ENCODE measurements around the gene TMEM8B.

TMEM8B gene

GRCh38 chr9:35868933-35869332 is 39.9 kb downstream of the TMEM8B start:
- Histone ChIP-seq H3K27me3 (ENCODE audit: insufficient read depth, poor library complexity, severe bottlenecking) (peaks cover 4% of the 10 kb centered on the region), H3K27ac (replicated peaks) (no peak overlapping the region), H3K4me3 (replicated peaks; ENCODE audit: insufficient read depth, low read length) (no peak overlapping the region)
- DNase-seq (ENCODE audit: low read depth in 1 of 2, low spot score in 1 of 2): no peak
- TF ChIP-seq SPI1 (IDR thresholded peaks at IDR 0.05; ENCODE audit: borderline replicate concordance, low read depth): no peak
- TF ChIP-seq REST (IDR thresholded peaks at IDR 0.05; ENCODE audit: insufficient replicate concordance, low read depth): no peak
- no peak for TF ChIP-seq POLR2AphosphoS5 (IDR thresholded peaks at IDR 0.05; ENCODE audit: low read depth)
- no peak for TF ChIP-seq CTCF (IDR thresholded peaks at IDR 0.05; ENCODE audit: insufficient read depth, low read length)
- TF ChIP-seq GABPA (IDR thresholded peaks at IDR 0.05; ENCODE audit: low read depth): no peak

GRCh38 chr9:35869621-35870216 is 40.7 kb downstream of the TMEM8B start:
- no peak overlapping the region for H3K4me3 ChIP-seq (replicated peaks; ENCODE audit: insufficient read depth, low read length)
- no peaks in the 10 kb centered on the region for H3K27me3 ChIP-seq (ENCODE audit: insufficient read depth, poor library complexity, severe bottlenecking)
- TF ChIP-seq CTCF (IDR thresholded peaks at IDR 0.05; ENCODE audit: insufficient read depth, low read length): no peak
- no peak for TF ChIP-seq SPI1 (IDR thresholded peaks at IDR 0.05; ENCODE audit: borderline replicate concordance, low read depth)
- TF ChIP-seq POLR2AphosphoS5 (IDR thresholded peaks at IDR 0.05; ENCODE audit: low read depth): no peak
- no peak for TF ChIP-seq REST (IDR thresholded peaks at IDR 0.05; ENCODE audit: insufficient replicate concordance, low read depth)
- TF ChIP-seq GABPA (IDR thresholded peaks at IDR 0.05; ENCODE audit: low read depth): no peak
- H3K27ac ChIP-seq (replicated peaks): no peak overlapping the region
- DNase-seq (ENCODE audit: low read depth in 1 of 2, low spot score in 1 of 2): no peak

- no peak within 1 kb of the TSS for H3K27ac ChIP-seq (replicated peaks)
- H3K27me3 ChIP-seq (ENCODE audit: insufficient read depth, poor library complexity, severe bottlenecking): no peaks in the 10 kb centered on the region
- no peak within 1 kb of the TSS for H3K4me3 ChIP-seq (replicated peaks; ENCODE audit: insufficient read depth, low read length)
- no peak for TF ChIP-seq SPI1 (IDR thresholded peaks at IDR 0.05; ENCODE audit: borderline replicate concordance, low read depth)
- no peak for TF ChIP-seq GABPA (IDR thresholded peaks at IDR 0.05; ENCODE audit: low read depth)
- TF ChIP-seq CTCF (IDR thresholded peaks at IDR 0.05; ENCODE audit: insufficient read depth, low read length): no peak
- no peak for TF ChIP-seq POLR2AphosphoS5 (IDR thresholded peaks at IDR 0.05; ENCODE audit: low read depth)
- TF ChIP-seq REST (IDR thresholded peaks at IDR 0.05; ENCODE audit: insufficient replicate concordance, low read depth): no peak
- DNase-seq (ENCODE audit: low read depth in 1 of 2, low spot score in 1 of 2): no peak
Measured at GRCh38 chr9:35870351-35870923, 41.4 kb downstream of the TMEM8B start, which contains the start of gene OR13J1. Gene OR13J1, minus strand, starts transcription at chr9:35870401. Its CDS starts 0 bp downstream, at chr9:35870401.
